Activated CD8-positive, alpha-beta memory T cell treated with anti-CD3 and anti-CD28 coated beads for 4 hours (primary cell): ENCODE data around the gene MED25.

Experiments
- DNase-seq, 2 donors: peaks; one replicate each; pipeline ENCODE4 v3.0.0-alpha.2; 2020; ENCODE audit warnings: low read depth in 2 of 2

Gene MED25

GRCh38 chr19:49799271-49799797, 18.8 kb upstream of the MED25 start:
- DNase-seq: no peak

DNA sequence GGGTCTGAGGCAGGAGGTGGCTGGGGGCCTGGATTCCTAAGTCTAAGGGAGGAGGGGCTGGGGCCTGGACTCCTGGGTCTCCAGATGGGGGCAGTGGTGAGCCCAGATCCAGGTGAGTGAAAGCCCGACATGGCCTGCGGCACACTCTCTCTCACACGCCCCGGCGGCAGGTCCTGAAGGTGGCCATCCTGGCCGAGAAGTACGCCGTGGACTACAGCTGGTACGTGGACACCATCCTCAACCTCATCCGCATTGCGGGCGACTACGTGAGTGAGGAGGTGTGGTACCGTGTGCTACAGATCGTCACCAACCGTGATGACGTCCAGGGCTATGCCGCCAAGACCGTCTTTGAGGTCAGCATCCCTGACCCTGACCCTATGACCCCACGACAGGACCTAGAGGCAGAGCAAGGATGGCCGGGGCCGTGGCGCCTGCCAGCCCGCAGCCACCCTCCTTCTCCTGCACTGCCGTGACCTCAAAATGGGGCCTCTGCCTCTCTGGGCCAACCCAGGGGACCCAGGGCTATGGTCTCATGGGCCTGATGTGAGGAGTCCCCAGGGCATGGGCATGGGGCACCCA, 18.2 kb upstream of the MED25 start:
- no peak for DNase-seq

GRCh38 chr19:49800771-49801170, 17.3 kb upstream of the MED25 start:
- DNase-seq: no peak

- no peak for DNase-seq
Measured at GRCh38 chr19:49801401-49801888, 16.6 kb upstream of the MED25 start.

DNA sequence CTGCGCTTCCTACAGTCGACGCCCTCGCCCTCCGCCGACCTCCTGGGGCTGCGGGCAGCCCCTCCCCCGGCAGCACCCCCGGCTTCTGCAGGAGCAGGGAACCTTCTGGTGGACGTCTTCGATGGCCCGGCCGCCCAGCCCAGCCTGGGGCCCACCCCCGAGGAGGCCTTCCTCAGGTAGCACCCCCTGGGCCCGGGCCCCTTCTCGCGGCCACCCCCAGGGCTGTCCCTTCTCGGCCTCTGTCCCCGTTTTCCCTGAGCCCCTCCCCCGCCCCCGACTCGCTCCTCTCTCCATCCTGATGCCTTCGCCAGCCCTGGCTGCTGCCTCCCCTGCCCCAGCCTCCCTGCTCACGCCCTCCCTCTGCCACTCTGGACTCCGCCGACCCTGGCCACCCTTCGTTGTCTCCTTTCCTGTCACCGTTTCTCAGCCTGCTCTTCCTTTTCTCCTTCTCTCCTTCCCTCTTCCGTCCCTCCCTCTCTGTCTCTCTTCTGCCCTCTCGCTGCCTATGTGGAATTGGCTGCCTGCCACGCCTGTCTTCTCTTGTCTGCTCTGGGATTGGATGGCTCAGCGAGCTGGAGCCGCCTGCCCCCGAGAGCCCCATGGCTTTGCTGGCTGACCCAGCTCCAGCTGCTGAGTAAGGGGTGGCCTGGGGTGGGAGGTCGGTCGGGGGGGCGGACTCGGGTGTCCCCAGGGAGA, 16.0 kb upstream of the MED25 start:
- no peak for DNase-seq

GRCh38 chr19:49802836-49803528, 15.1 kb upstream of the MED25 start:
- no peak for DNase-seq

- no peak for DNase-seq
Measured at GRCh38 chr19:49803529-49803856, 14.6 kb upstream of the MED25 start.

- DNase-seq: no peak
Measured at GRCh38 chr19:49805822-49806619, 12.1 kb upstream of the MED25 start.

DNA sequence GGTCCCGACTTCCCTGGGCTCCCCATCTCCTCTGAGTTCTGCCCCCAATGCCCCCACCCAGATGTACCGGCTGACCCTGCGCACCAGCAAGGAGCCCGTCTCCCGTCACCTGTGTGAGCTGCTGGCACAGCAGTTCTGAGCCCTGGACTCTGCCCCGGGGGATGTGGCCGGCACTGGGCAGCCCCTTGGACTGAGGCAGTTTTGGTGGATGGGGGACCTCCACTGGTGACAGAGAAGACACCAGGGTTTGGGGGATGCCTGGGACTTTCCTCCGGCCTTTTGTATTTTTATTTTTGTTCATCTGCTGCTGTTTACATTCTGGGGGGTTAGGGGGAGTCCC, 11.5 kb upstream of the MED25 start:
- DNase-seq: no peak

- DNase-seq: no peak
Measured at GRCh38 chr19:49807058-49807903, 10.8 kb upstream of the MED25 start.

- no peak for DNase-seq
Measured at GRCh38 chr19:49807904-49808675, 10.0 kb upstream of the MED25 start.

DNA sequence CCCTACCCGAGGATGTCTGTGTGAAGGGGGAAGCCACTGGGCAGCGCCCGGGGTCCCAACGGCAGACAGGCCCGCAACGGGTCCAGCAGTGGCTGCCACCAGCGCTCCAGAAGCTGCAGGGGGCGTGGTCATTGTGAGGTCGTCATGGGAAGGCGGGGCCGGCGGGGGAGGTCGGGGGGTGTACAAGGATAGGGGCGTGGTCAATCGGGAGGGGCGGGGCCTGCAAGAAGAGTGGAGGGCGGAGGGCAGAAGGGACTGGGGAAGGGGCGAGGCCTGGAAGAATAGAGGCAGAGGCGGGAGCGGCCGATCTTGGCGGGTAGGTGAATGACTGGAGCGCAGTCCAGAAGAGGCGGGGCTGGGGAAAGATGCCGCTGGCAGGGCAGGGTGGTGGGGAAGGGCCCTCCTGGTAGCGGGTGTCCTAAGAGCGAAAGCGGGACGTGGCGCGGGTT, 9.4 kb upstream of the MED25 start:
- peak; percentile 71 to 73 for DNase-seq

DNA sequence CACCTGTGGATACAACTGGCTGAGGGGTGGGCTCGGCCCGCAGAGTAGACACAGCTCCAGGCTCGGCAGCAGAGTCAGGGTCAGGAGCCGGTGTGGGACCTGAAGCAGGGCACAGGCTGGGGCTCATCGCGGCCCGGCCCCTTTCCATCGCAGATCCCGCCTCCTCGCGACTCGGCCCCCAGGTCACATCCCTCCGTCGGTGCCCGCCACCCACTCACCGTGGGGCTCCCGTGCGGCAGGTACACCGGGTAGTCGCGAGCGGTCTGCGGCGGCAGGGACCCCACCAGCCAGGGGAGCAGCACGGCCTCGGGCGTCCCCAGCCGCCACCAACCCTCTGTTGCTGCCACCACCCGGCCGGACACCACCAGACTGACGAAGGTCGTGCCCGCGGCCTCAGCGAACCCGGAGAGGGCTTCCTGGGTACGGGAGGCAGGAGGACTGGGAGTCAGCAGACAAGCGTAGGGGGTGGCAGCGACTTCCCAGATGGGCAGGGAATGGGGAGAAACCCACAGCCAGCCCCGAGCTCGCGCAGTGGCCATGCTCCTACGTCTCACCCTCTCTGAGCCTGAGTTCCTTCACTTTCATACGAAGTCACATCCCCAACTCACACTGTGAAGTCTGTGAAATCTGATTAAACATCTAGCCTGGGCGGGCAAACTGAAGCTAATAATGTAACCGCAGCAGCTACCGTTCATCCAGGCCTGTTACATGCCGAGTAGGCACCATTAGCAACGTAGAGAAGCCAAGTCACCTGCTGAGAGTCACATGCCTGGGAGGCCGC, 8.7 kb upstream of the MED25 start:
- peak in 1 of 2 donors; percentile 25 for DNase-seq

- DNase-seq: no peak
Measured at GRCh38 chr19:49809941-49810389, 8.1 kb upstream of the MED25 start.

- no peak for DNase-seq
Measured at GRCh38 chr19:49811328-49811727, 6.8 kb upstream of the MED25 start.

GRCh38 chr19:49812452-49812996, 5.6 kb upstream of the MED25 start:
- DNase-seq: no peak

- DNase-seq: peak; percentile 79 to 88
Measured at GRCh38 chr19:49812997-49813861, 4.9 kb upstream of the MED25 start, which contains the start of gene FUZ. FUZ (minus strand) TSS chr19:49813292; CDS start chr19:49813106, 186 bp downstream.

- DNase-seq: no peak
Measured at GRCh38 chr19:49814010-49814409, 4.1 kb upstream of the MED25 start.
